HG02885 (cell line): ENCODE data around the gene LCN12.

Experiments used
- ATAC-seq: cut with Tn5 transposase; IDR thresholded peaks from one replicate; pipeline ENCODE4 v1.9.1; 2021; ENCODE audit warnings: mild to moderate bottlenecking; ENCODE audit not compliant: unreplicated experiment, poor library complexity

LCN12 gene

GRCh38 chr9:136951541-136952320, at the start of gene LCN12:
Gene LCN12 (plus strand): TSS chr9:136952273. CDS start chr9:136952328, 55 bp downstream.
- ATAC-seq = no peak

- ATAC-seq = no peak
Measured at GRCh38 chr9:136903041-136903554, 49.0 kb upstream of the LCN12 start.

- no peak for ATAC-seq
Measured at GRCh38 chr9:136906266-136906665, 45.8 kb upstream of the LCN12 start.

- no peak for ATAC-seq
Measured at GRCh38 chr9:136907011-136907914, 44.8 kb upstream of the LCN12 start.

- ATAC-seq = no peak
Measured at GRCh38 chr9:136910197-136910900, 41.7 kb upstream of the LCN12 start.

- ATAC-seq = no peak
Measured at GRCh38 chr9:136910901-136911245, 41.2 kb upstream of the LCN12 start.

GRCh38 chr9:136913701-136914438, 38.2 kb upstream of the LCN12 start:
- no peak for ATAC-seq

- no peak for ATAC-seq
Measured at GRCh38 chr9:136915632-136916329, 36.3 kb upstream of the LCN12 start.

- no peak for ATAC-seq
Measured at GRCh38 chr9:136916330-136917184, 35.5 kb upstream of the LCN12 start.

- ATAC-seq = no peak
Measured at GRCh38 chr9:136917902-136918301, 34.2 kb upstream of the LCN12 start.

GRCh38 chr9:136920069-136920468, 32.0 kb upstream of the LCN12 start:
- no peak for ATAC-seq

- no peak for ATAC-seq
Measured at GRCh38 chr9:136920734-136921231, 31.3 kb upstream of the LCN12 start.

GRCh38 chr9:136921307-136921706, 30.8 kb upstream of the LCN12 start:
- ATAC-seq = no peak

- no peak for ATAC-seq
Measured at GRCh38 chr9:136921718-136922117, 30.4 kb upstream of the LCN12 start.

GRCh38 chr9:136922540-136922939, 29.5 kb upstream of the LCN12 start:
- no peak for ATAC-seq

- no peak for ATAC-seq
Measured at GRCh38 chr9:136923881-136924280, 28.2 kb upstream of the LCN12 start.

GRCh38 chr9:136925414-136926153, 26.5 kb upstream of the LCN12 start:
- ATAC-seq = no peak
